ENCODE data around the gene NACC2.

The NACC2 gene

DNA sequence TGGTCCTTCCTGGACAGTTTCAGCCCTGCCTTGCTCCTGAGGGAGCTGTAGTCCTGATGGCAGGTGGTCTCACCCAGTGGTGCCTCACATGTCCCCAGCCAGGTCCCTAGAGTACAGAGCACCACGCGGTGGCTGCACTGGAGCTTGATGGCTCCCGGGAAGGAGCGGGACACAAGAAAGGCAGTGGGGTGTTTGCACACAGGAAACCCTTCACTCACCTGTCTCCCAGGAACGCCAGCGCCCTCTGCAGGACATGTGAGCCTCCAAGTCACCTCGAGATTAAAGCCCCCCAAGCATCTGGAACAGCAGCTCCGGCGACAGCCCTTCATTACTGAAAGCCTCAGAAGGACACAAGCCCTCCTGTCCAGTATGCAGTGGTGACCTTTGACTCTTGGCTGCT, 43.5 kb upstream of the NACC2 start:
- TF ChIP-seq, protein P1, sequence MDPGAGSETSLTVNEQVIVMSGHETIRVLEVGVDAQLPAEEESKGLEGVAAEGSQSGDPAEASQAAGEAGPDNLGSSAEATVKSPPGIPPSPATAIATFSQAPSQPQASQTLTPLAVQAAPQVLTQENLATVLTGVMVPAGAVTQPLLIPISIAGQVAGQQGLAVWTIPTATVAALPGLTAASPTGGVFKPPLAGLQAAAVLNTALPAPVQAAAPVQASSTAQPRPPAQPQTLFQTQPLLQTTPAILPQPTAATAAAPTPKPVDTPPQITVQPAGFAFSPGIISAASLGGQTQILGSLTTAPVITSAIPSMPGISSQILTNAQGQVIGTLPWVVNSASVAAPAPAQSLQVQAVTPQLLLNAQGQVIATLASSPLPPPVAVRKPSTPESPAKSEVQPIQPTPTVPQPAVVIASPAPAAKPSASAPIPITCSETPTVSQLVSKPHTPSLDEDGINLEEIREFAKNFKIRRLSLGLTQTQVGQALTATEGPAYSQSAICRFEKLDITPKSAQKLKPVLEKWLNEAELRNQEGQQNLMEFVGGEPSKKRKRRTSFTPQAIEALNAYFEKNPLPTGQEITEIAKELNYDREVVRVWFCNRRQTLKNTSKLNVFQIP (CRISPR knock-in tag; IDR thresholded peaks at IDR 0.05; ENCODE audit: borderline replicate concordance, low read depth) = no peak
- TF ChIP-seq, protein P2, sequence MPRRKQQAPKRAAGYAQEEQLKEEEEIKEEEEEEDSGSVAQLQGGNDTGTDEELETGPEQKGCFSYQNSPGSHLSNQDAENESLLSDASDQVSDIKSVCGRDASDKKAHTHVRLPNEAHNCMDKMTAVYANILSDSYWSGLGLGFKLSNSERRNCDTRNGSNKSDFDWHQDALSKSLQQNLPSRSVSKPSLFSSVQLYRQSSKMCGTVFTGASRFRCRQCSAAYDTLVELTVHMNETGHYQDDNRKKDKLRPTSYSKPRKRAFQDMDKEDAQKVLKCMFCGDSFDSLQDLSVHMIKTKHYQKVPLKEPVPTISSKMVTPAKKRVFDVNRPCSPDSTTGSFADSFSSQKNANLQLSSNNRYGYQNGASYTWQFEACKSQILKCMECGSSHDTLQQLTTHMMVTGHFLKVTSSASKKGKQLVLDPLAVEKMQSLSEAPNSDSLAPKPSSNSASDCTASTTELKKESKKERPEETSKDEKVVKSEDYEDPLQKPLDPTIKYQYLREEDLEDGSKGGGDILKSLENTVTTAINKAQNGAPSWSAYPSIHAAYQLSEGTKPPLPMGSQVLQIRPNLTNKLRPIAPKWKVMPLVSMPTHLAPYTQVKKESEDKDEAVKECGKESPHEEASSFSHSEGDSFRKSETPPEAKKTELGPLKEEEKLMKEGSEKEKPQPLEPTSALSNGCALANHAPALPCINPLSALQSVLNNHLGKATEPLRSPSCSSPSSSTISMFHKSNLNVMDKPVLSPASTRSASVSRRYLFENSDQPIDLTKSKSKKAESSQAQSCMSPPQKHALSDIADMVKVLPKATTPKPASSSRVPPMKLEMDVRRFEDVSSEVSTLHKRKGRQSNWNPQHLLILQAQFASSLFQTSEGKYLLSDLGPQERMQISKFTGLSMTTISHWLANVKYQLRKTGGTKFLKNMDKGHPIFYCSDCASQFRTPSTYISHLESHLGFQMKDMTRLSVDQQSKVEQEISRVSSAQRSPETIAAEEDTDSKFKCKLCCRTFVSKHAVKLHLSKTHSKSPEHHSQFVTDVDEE (CRISPR knock-in tag; IDR thresholded peaks at IDR 0.05) = no peak
- TF ChIP-seq ZFP30 (CRISPR knock-in tag; IDR thresholded peaks at IDR 0.05) (no peak), ZFP3 (CRISPR knock-in tag; IDR thresholded peaks at IDR 0.05) (no peak), CREB5 (CRISPR knock-in tag; IDR thresholded peaks at IDR 0.05; ENCODE audit: low read depth) (no peak), TOX (CRISPR knock-in tag; IDR thresholded peaks at IDR 0.05; ENCODE audit: borderline replicate concordance) (no peak), ARNTL (CRISPR knock-in tag; IDR thresholded peaks at IDR 0.05; ENCODE audit: borderline replicate concordance, low read depth) (no peak), ISL1 (CRISPR knock-in tag; IDR thresholded peaks at IDR 0.05) (no peak), ESRRG (CRISPR knock-in tag; IDR thresholded peaks at IDR 0.05) (no peak)
- ATAC-seq = no peak

DNA sequence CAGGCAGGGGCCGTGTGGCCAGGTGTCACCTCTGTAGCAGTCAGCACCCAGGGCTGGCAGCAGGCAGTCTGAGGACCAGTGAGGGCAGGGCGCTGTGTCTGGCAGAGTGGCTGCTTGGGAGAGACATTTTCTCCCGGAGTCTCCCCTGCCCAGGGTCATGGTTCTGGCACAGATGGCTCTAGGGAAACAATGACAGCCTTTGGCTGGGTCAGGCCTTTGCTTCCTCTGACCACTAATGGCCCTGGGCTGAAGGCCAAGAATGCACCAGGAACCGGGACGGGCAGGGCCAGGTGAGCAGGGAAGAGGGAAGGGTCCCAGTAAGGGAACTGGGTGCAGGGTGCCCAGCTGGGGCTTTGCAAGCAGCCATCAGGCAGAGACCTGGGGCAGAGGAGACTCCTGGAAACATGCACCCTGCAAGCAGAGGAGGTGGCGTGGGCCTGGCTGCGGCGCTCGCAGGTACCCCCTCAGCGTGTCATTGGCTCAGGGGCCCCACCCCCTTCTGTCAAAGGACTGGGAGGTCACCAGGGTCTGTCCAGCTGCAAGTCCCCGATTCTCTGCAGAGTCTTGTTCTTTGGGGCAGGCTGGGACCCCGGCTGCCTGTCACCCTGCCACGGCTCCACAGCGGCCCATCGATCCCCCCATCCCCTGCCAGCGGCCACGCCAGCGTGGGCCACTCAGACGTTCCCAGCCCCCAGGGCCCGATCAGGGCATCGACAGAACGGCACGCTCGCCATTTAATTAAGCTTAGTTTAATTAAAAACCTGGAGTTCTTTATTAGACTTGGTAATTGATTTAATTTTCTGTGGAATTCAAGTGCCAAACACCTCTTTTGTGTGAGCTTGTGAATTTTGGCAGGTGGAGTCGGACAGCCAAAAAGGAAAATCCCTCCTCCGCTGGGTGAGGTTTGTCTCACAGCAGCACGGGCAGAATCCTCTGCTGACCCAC, 42.5 kb upstream of the NACC2 start:
- 0 out of 3 replicates have a peak, but pooled peaks have one; percentile 5 for ATAC-seq
- TF ChIP-seq ZNF8 (CRISPR knock-in tag; IDR thresholded peaks at IDR 0.05) (no peak), ZFP30 (CRISPR knock-in tag; IDR thresholded peaks at IDR 0.05) (no peak), ZNF565 (CRISPR knock-in tag; conservative IDR thresholded peaks at IDR 0.05; ENCODE audit: low read depth) (no peak), PPARA (CRISPR knock-in tag; IDR thresholded peaks at IDR 0.05; ENCODE audit: borderline replicate concordance) (no peak), GLIS3 (CRISPR knock-in tag; IDR thresholded peaks at IDR 0.05) (no peak), TOX (CRISPR knock-in tag; IDR thresholded peaks at IDR 0.05; ENCODE audit: borderline replicate concordance) (no peak), ARNTL (CRISPR knock-in tag; IDR thresholded peaks at IDR 0.05; ENCODE audit: borderline replicate concordance, low read depth) (no peak), PATZ1 (CRISPR knock-in tag; IDR thresholded peaks at IDR 0.05; ENCODE audit: borderline replicate concordance) (no peak), RARB (CRISPR knock-in tag; IDR thresholded peaks at IDR 0.05) (no peak), CSDC2 (CRISPR knock-in tag; IDR thresholded peaks at IDR 0.05) (no peak), CSRNP3 (CRISPR knock-in tag; IDR thresholded peaks at IDR 0.05) (no peak), ZNF70 (CRISPR knock-in tag; IDR thresholded peaks at IDR 0.05) (no peak), TCF4 (CRISPR knock-in tag; IDR thresholded peaks at IDR 0.05; ENCODE audit: borderline replicate concordance) (no peak), OSR1 (CRISPR knock-in tag; IDR thresholded peaks at IDR 0.05) (no peak), SNAI2 (CRISPR knock-in tag; IDR thresholded peaks at IDR 0.05) (no peak), ESRRG (CRISPR knock-in tag; IDR thresholded peaks at IDR 0.05) (no peak), ZFP3 (CRISPR knock-in tag; IDR thresholded peaks at IDR 0.05) (no peak)
- TF ChIP-seq, protein P2 (CRISPR knock-in tag; IDR thresholded peaks at IDR 0.05) = no peak
